Mesendoderm (in vitro differentiated cells): ENCODE measurements around the gene ANKZF1.

ENCODE experiments used
- DNase-seq: peaks from one replicate; pipeline ENCODE4 v3.0.0; 2013
- H2AK5ac ChIP-seq: 2 replicates; pipeline ENCODE4 v1.6.1; 2013; ENCODE audit warnings: low read length, inconsistent platforms
- H2BK120ac ChIP-seq: 2 replicates; pipeline ENCODE4 v1.6.1; 2013; ENCODE audit warnings: low read depth, mild to moderate bottlenecking, low read length, moderate library complexity, mixed read lengths
- H2BK15ac ChIP-seq: replicated peaks from 2 replicates; pipeline ENCODE4 v1.6.1; 2013; ENCODE audit warnings: low read depth, mild to moderate bottlenecking, moderate library complexity
- H2BK5ac ChIP-seq: 2 replicates; pipeline ENCODE4 v1.6.1; 2013; ENCODE audit warnings: low read length, inconsistent platforms
- H3K18ac ChIP-seq: 2 replicates; pipeline ENCODE4 v1.6.1; 2013; ENCODE audit warnings: mild to moderate bottlenecking, low read length, mixed read lengths
- H3K23ac ChIP-seq: one replicate; pipeline ENCODE4 v1.6.1; 2013; ENCODE audit warnings: low read length
- H3K27ac ChIP-seq: 2 replicates; pipeline ENCODE4 v1.5.1; 2013; ENCODE audit warnings: low read depth, mild to moderate bottlenecking, inconsistent platforms, low read length, moderate library complexity
- H3K27me3 ChIP-seq: 2 replicates; pipeline ENCODE4 v1.6.1; 2013; ENCODE audit warnings: low read length, control low read depth, mild to moderate bottlenecking, inconsistent platforms; ENCODE audit not compliant: insufficient read depth, poor library complexity
- H3K36me3 ChIP-seq: 2 replicates; pipeline ENCODE4 v1.6.1; 2013; ENCODE audit warnings: low read length, inconsistent platforms; ENCODE audit not compliant: control insufficient read depth, insufficient read depth
- H3K4ac ChIP-seq: one replicate; pipeline ENCODE4 v1.6.1; 2013; ENCODE audit warnings: low read depth, mild to moderate bottlenecking, low read length, moderate library complexity
- H3K4me1 ChIP-seq: 2 replicates; pipeline ENCODE4 v1.6.1; 2013; ENCODE audit warnings: low read depth, low read length, inconsistent platforms; ENCODE audit not compliant: control insufficient read depth
- H3K4me2 ChIP-seq: 2 replicates; pipeline ENCODE4 v1.6.1; 2013; ENCODE audit warnings: low read length
- H3K4me3 ChIP-seq: 2 replicates; pipeline ENCODE4 v1.5.1; 2013; ENCODE audit warnings: mild to moderate bottlenecking, low read length
- H3K56ac ChIP-seq: one replicate; pipeline ENCODE4 v1.6.1; 2013; ENCODE audit warnings: low read length
- H3K79me1 ChIP-seq: 2 replicates; pipeline ENCODE4 v1.6.1; 2013; ENCODE audit warnings: low read length, inconsistent platforms
- H3K79me2 ChIP-seq: 2 replicates; pipeline ENCODE4 v1.6.1; 2013; ENCODE audit warnings: mild to moderate bottlenecking, low read length; ENCODE audit not compliant: control insufficient read depth, insufficient read depth
- H3K9ac ChIP-seq: 2 replicates; pipeline ENCODE4 v1.6.1; 2013; ENCODE audit warnings: low read length, inconsistent platforms
- H4K5ac ChIP-seq: one replicate; pipeline ENCODE4 v1.6.1; 2013; ENCODE audit warnings: low read length
- H4K8ac ChIP-seq: one replicate; pipeline ENCODE4 v1.6.1; 2013; ENCODE audit warnings: low read depth, mild to moderate bottlenecking, control low read depth, low read length, moderate library complexity
- WGBS: extraction: QIAGEN DNeasy Blood & Tissue Kit; methylation state at CpG from one replicate; pipeline ENCODE4 v1.1.7; 2013; ENCODE audit warnings: low lambda C conversion rate, missing lambda C conversion rate; ENCODE audit not compliant: insufficient coverage; ENCODE audit errors: extremely low coverage; 5-methylcytosine and 5-hydroxymethylcytosine counted together

ANKZF1 gene

DNA sequence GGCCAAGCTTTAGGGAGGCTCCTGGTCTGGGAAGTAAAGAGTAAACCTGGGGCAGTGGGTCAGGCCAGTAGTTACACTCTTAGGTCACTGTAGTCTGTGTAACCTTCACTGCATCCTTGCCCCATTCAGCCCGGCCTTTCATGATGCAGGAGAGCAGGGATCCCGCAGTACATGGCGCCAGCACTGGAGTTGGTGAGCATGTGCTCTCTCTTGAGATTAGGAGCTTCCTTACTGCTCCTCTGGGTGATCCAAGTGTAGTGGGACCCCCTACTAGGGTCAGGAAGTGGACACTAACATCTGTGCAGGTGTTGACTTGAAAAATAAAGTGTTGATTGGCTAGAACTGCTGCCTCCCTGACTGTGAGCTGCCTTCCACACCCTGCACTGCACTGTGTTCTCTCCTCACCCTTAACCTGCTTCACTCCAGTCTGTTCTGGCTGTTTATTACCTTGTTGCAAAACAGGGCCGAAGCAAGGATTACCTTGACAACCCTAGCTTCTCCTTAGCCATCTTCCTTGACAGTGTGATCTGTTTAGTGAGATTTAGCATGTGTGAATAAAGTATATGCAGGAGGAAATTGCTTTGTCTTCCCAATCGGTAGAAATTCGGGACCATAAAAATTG lies 46.3 kb upstream of the ANKZF1 start:
- peaks cover 5% of the 10 kb centered on the region for H3K36me3 ChIP-seq

DNA sequence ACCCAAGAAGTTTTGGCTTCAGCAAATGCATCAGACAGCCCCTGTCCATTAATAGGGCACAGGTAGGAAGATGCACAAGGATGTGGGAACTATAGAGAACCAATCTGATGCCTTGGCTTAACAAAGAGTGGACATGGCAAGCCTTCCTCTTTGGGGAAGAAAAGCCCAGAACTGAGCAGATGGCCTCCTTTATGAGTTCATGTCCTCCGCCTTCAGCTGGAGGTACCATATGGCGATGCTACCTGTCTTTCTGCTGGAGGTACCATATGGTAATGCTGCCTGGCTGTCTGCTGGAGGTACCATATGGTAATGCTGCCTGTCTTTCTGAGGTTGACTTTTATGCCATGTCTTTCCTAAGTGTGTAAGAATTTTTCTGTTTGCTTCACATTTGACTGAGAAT lies 45.5 kb upstream of the ANKZF1 start:
- DNase-seq = no peak
- no peak overlapping the region for H3K4me2 ChIP-seq
- H4K5ac ChIP-seq = no peak overlapping the region
- no peak overlapping the region for H2BK15ac ChIP-seq
- no peak overlapping the region for H3K23ac ChIP-seq
- no peak overlapping the region for H2BK5ac ChIP-seq
- no peak overlapping the region for H2BK120ac ChIP-seq
- no peaks in the 10 kb centered on the region for H3K27me3 ChIP-seq
- no CpG with 5 or more reads among the region's 2 CpGs for WGBS
- peaks cover 8% of the 10 kb centered on the region for H3K79me1 ChIP-seq
- H3K4me1 ChIP-seq = no peaks in the 10 kb centered on the region
- no peak overlapping the region for H3K56ac ChIP-seq
- H2AK5ac ChIP-seq = no peak overlapping the region
- H3K9ac ChIP-seq = no peak overlapping the region
- H3K4me3 ChIP-seq = no peak overlapping the region
- no peak overlapping the region for H4K8ac ChIP-seq
- no peak overlapping the region for H3K27ac ChIP-seq
- peaks cover 5% of the 10 kb centered on the region for H3K36me3 ChIP-seq
- H3K18ac ChIP-seq = no peak overlapping the region
- no peaks in the 10 kb centered on the region for H3K79me2 ChIP-seq
- no peak overlapping the region for H3K4ac ChIP-seq

More for the DNA sequence above, 46.3 kb upstream of the ANKZF1 start:
- Histone ChIP-seq H2AK5ac (no peak overlapping the region), H3K27me3 (no peaks in the 10 kb centered on the region), H4K5ac (no peak overlapping the region), H4K8ac (no peak overlapping the region), H3K4ac (no peak overlapping the region), H2BK5ac (no peak overlapping the region), H3K4me2 (no peak overlapping the region), H3K18ac (no peak overlapping the region), H3K56ac (no peak overlapping the region), H3K79me2 (peaks cover 2% of the 10 kb centered on the region), H3K23ac (no peak overlapping the region), H3K4me1 (peaks cover 3% of the 10 kb centered on the region), H2BK15ac (no peak overlapping the region), H3K79me1 (peaks cover 12% of the 10 kb centered on the region), H3K27ac (no peak overlapping the region), H3K9ac (no peak overlapping the region), H2BK120ac (no peak overlapping the region), H3K4me3 (no peak overlapping the region)
- DNase-seq = no peak
- no CpG with 5 or more reads among the region's 6 CpGs for WGBS

DNA sequence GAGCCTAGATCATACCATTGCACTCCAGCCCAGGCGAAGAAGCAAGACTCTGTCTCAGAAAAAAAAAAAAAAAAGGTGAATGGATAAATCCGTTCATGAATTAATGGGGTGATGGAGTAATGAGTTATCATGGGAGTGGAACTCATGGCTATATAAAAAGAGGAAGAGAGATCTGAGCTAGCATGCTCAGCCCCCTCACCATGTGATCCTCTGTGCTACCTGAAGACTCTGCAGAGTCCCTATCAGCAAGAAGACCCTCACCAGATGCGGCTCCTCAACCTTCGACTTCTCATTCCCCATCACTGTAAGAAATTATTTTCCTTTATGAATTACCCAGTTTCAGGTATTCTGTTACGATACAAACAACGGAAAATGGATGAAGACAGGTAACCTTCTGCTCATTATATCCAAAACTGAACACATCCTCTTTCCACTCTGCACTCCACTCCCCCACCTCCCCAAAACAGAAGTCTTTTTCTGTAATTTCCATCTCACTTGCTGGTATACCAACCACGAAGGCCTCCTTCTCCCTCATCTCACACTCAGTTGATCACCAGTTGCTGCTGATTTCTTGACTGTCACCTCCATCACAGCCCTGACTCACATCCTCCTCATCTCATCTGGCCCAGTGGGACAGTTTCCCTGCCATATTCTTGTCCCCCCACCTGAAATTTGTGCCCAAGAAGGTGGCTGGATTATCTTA lies 42.7 kb upstream of the ANKZF1 start:
- H4K5ac ChIP-seq = no peak overlapping the region
- no peak overlapping the region for H3K23ac ChIP-seq
- no peak overlapping the region for H2BK120ac ChIP-seq
- H3K4me3 ChIP-seq = no peak overlapping the region
- H3K36me3 ChIP-seq = peaks cover 4% of the 10 kb centered on the region
- H3K79me1 ChIP-seq = no peaks in the 10 kb centered on the region
- no peak overlapping the region for H2BK15ac ChIP-seq
- no peaks in the 10 kb centered on the region for H3K27me3 ChIP-seq
- H3K4ac ChIP-seq = no peak overlapping the region
- WGBS = no CpG with 5 or more reads among the region's 7 CpGs
- H3K4me2 ChIP-seq = no peak overlapping the region
- H2BK5ac ChIP-seq = no peak overlapping the region
- H2AK5ac ChIP-seq = no peak overlapping the region
- no peak overlapping the region for H3K9ac ChIP-seq
- H3K56ac ChIP-seq = no peak overlapping the region
- no peaks in the 10 kb centered on the region for H3K79me2 ChIP-seq
- DNase-seq = no peak
- no peaks in the 10 kb centered on the region for H3K4me1 ChIP-seq
- no peak overlapping the region for H3K18ac ChIP-seq
- H3K27ac ChIP-seq = no peak overlapping the region
- H4K8ac ChIP-seq = no peak overlapping the region

DNA sequence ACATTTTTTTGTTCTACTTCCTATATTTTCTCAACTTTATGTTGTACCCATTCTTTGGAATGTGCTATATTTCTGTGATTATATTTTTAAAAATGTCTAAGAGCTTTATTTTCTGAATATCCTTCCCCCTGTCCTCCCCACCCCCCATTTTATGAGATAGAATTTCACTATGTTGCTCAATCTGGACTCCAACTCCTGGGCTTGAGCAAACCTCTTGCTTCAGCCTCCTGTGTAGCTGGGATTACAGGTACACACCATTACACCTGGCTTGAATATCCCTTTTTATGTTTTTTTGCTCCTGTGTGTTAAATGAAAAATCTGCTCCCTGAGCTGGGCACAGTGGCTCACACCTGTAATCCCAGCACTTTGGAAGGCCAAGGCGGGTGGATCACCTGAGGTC lies 32.2 kb upstream of the ANKZF1 start:
- no peak overlapping the region for H2BK15ac ChIP-seq
- no peak overlapping the region for H3K4me2 ChIP-seq
- H3K18ac ChIP-seq = no peak overlapping the region
- whole genome bisulfite sequencing = no CpG with 5 or more reads among the region's 1 CpG
- H3K56ac ChIP-seq = no peak overlapping the region
- no peak overlapping the region for H4K8ac ChIP-seq
- H2BK120ac ChIP-seq = no peak overlapping the region
- no peak overlapping the region for H4K5ac ChIP-seq
- no peaks in the 10 kb centered on the region for H3K36me3 ChIP-seq
- H3K4me1 ChIP-seq = no peaks in the 10 kb centered on the region
- no peaks in the 10 kb centered on the region for H3K79me2 ChIP-seq
- no peak overlapping the region for H3K4me3 ChIP-seq
- no peak overlapping the region for H2AK5ac ChIP-seq
- no peak overlapping the region for H3K27ac ChIP-seq
- H3K27me3 ChIP-seq = no peaks in the 10 kb centered on the region
- H3K79me1 ChIP-seq = no peaks in the 10 kb centered on the region
- H2BK5ac ChIP-seq = no peak overlapping the region
- no peak overlapping the region for H3K4ac ChIP-seq
- H3K23ac ChIP-seq = no peak overlapping the region
- no peak for DNase-seq
- no peak overlapping the region for H3K9ac ChIP-seq

DNA sequence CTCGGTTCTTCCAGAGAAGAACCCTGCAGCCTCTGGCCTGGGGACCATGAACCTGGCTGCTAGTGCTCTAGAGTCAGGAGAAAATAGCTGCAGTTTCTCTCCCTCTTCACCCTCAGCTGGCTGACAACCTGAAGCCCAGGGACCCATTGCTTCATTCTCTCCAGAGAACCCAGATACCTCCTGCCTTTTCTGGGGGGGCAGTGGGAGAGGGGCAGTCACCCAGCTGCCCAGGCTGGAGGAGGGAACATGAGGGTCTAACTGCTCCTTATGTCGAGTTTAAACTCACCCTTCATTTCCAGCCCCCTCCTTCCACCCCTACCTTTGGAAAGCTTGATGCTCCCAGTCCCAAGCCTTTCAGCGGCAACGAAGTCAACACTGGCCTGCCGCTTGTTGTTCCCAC lies 30.6 kb upstream of the ANKZF1 start:
- no peaks in the 10 kb centered on the region for H3K36me3 ChIP-seq

More for the DNA sequence above, 30.6 kb upstream of the ANKZF1 start:
- Histone ChIP-seq H3K56ac (no peak overlapping the region), H3K18ac (no peak overlapping the region), H2BK120ac (no peak overlapping the region), H3K4me1 (no peaks in the 10 kb centered on the region), H4K8ac (no peak overlapping the region), H3K27ac (no peak overlapping the region), H2BK15ac (no peak overlapping the region), H4K5ac (no peak overlapping the region), H3K27me3 (no peaks in the 10 kb centered on the region), H3K79me1 (no peaks in the 10 kb centered on the region), H3K9ac (no peak overlapping the region), H2AK5ac (no peak overlapping the region), H3K4me2 (no peak overlapping the region), H3K4ac (no peak overlapping the region), H3K4me3 (no peak overlapping the region), H2BK5ac (no peak overlapping the region), H3K79me2 (no peaks in the 10 kb centered on the region), H3K23ac (no peak overlapping the region)
- DNase-seq = no peak
- WGBS = no CpG with 5 or more reads among the region's 5 CpGs
